ENCODE measurements around the gene VRK3.

GRCh38 chr19:49981603-49982593 lies 43.3 kb downstream of the VRK3 start:
- TF ChIP-seq EP300 (conservative IDR thresholded peaks at IDR 0.05; ENCODE audit: poor library complexity, severe bottlenecking) (no peak), POLR2AphosphoS5 (IDR thresholded peaks at IDR 0.05) (no peak)

Data from neural cell (in vitro differentiated cells).